Heart right ventricle (tissue), 16 donors: ENCODE measurements around the gene MLIP. TPM values are rescaled to one million over a fixed set of nuclear protein-coding genes. Genes with fewer than 3 reads are reported as not detected.

Source experiments
- ATAC-seq, 8 donors: fragments of 200-7000 bp; cut with Tn5 transposase; one replicate each; pipeline ENCODE4 v1.9.1; 2020; ENCODE audit warnings: mild to moderate bottlenecking in 8 of 8, moderate library complexity in 8 of 8, moderate number of reproducible peaks in 1 of 8
- DNase-seq, 2 donors: peaks; one replicate each; pipeline ENCODE4 v3.0.0-alpha.2; 2020
- H3K27ac ChIP-seq, 10 donors: fragments of 200-600 bp; sonication (generic) in 2 of 10; one replicate each; pipeline versions ENCODE4 v1.5.0 to v1.8.0; 2020 to 2022; ENCODE audit warnings: mild to moderate bottlenecking in 3 of 10
- H3K27me3 ChIP-seq, 7 donors: fragments of 200-600 bp; one replicate each; pipeline ENCODE4 v1.8.0; 2021 to 2022; ENCODE audit warnings: mild to moderate bottlenecking in 2 of 7
- H3K36me3 ChIP-seq, 9 donors: fragments of 200-600 bp; sonication (generic) in 1 of 9; one replicate each; pipeline versions ENCODE4 v1.5.0 to v1.8.0; 2020 to 2022; ENCODE audit warnings: mild to moderate bottlenecking in 2 of 9
- H3K4me1 ChIP-seq, 9 donors: fragments of 200-600 bp; sonication (generic) in 1 of 9; one replicate each; pipeline versions ENCODE4 v1.5.0 to v1.8.0; 2020 to 2022; ENCODE audit warnings: mild to moderate bottlenecking in 4 of 9
- H3K4me3 ChIP-seq, 10 donors: fragments of 200-600 bp; sonication (generic) in 2 of 10; one replicate each; pipeline versions ENCODE4 v1.5.0 to v1.8.0; 2020 to 2022; ENCODE audit warnings: mild to moderate bottlenecking in 7 of 10, moderate library complexity in 2 of 10
- H3K9me3 ChIP-seq, 11 donors: fragments of 200-600 bp in 10 of 11; sonication (generic) in 2 of 11; one replicate each; pipeline versions ENCODE4 v1.5.0 to v1.8.0; 2013 to 2022; ENCODE audit warnings: mild to moderate bottlenecking in 2 of 11, control low read depth in 1 of 11, moderate library complexity in 1 of 11
- WGBS, 2 donors: extraction: QIAGEN DNeasy Blood & Tissue Kit; methylation state at CpG; one replicate each; pipeline ENCODE4 v1.1.7; 2013; ENCODE audit warnings: inconsistent platforms in 1 of 2; 5-methylcytosine and 5-hydroxymethylcytosine counted together
- intact Hi-C, 10 donors: fragments of 100-400 bp; cut with DNase I; formaldehyde crosslinking; loops; one replicate each; pipeline versions ENCODE4 v1.11.1 to v1.14.2; 2022
- polyA plus RNA-seq, 2 donors: library from polyadenylated mRNA; stranded (reverse); fragments of 200-250 nt; gene quantifications; one replicate each; pipeline ENCODE4 v1.2.3, GENCODE V29; 2013
- total RNA-seq, 10 donors: library from RNA; stranded (reverse); fragmentation: NEBNext Ultra II Directional in 3 of 10; extraction: Animal tissue kit (Norgen Biotek cat#: 25700) in 3 of 10; gene quantifications; one replicate each; pipeline versions ENCODE4 v1.2.1 to v1.2.4, GENCODE V29; 2021 to 2023
- TF ChIP-seq, protein P1 (sequence below), 9 donors: fragments of 200-600 bp; sonication (generic) in 2 of 9; IDR thresholded peaks; one replicate each; pipeline versions ENCODE4 v1.5.0 to v1.8.0; 2021 to 2022; ENCODE audit warnings: antibody characterized with exemption in 9 of 9, mild to moderate bottlenecking in 5 of 9, moderate library complexity in 1 of 9
- donor health status: Arrhythmogenic right ventricular cardiomyopathy.
- donor health status: ischemic (EF 13 %, LVEDD 7.1; RV severe dilation, severe dysfunction).
- donor health status: healthy with polysubstance abuse.
- donor health status: DM: no; HTN: yes; CAD: no.
- donor health status: DM: no; HTN: no; CAD: no.
- donor health status: ischemic (EF 25% LVEDD 6.9; RV normal size, moderate dysfunction).
- donor health status: ischemic (EF 25% LVEDD 5.7; RV mildly dilated, moderate dysfunction).
- donor health status: healthy.
- donor health status: DM: yes; HTN: yes; CAD: no.
- donor health status: Ischemic cardiomyopathy.
- donor health status: ischemic (EF 35%, LVEDD 5.7; RV mildly dilated, moderate dysfunction).
- donor health status: nonischemic (EF 11% LVEDD 7.7; RV severe dilation, severe dysfunction).
- donor health status: DM: yes; HTN: yes; CAD: no.
- donor health status: PGD.
- donor health status: ischemic (EF 29% LVEDD 5.4; RV normal size, mild dysfunction).
- donor health status: nonischemic (EF 23%, LVEDD 6.1; RV moderate dilation, normal function).

Gene MLIP
- total and polyA plus RNA-seq, 12 donors: 102 to 486 (median 394) TPM

DNA sequence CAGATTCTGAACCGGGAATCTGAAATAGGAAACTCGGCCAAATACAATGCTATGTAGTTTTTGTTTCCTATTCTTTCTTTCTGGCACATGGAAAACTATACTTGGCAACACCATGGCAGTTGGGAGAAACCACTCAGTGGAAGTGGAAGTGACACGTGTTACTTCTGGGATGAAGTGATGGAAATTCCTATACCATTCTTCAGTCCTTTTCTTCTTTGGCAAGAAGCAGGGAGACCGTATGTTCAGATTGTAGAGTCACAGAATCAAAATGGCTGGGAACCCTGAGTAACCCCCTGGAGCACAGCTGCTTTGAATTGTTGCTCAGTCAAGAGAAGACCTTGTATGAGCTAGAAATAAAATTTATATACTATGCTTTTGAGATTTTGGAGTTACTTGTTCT, 178.2 kb downstream of the MLIP start:
- Histone ChIP-seq H3K9me3 (no peaks in the 10 kb centered on the region), H3K27ac (no peak overlapping the region), H3K27me3 (no peaks in the 10 kb centered on the region), H3K4me1 (peaks cover 0 to 6% (median 0%) of the 10 kb centered on the region in 9 donors), H3K36me3 (no peaks in the 10 kb centered on the region), H3K4me3 (no peak overlapping the region)
- 76 to 78% methylated on average over 4 of the region's 4 CpGs for WGBS, 2 donors
- intact Hi-C loops: no loop called here
- TF ChIP-seq, protein P1, sequence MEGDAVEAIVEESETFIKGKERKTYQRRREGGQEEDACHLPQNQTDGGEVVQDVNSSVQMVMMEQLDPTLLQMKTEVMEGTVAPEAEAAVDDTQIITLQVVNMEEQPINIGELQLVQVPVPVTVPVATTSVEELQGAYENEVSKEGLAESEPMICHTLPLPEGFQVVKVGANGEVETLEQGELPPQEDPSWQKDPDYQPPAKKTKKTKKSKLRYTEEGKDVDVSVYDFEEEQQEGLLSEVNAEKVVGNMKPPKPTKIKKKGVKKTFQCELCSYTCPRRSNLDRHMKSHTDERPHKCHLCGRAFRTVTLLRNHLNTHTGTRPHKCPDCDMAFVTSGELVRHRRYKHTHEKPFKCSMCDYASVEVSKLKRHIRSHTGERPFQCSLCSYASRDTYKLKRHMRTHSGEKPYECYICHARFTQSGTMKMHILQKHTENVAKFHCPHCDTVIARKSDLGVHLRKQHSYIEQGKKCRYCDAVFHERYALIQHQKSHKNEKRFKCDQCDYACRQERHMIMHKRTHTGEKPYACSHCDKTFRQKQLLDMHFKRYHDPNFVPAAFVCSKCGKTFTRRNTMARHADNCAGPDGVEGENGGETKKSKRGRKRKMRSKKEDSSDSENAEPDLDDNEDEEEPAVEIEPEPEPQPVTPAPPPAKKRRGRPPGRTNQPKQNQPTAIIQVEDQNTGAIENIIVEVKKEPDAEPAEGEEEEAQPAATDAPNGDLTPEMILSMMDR (IDR thresholded peaks at IDR 0.05): no peak
- ATAC-seq: no peak
- DNase-seq: no peak

GRCh38 chr6:54291146-54291545, 179.9 kb downstream of the MLIP start:
- DNase-seq: no peak
- no peaks in the 10 kb centered on the region for H3K36me3 ChIP-seq
- TF ChIP-seq, protein P1 (IDR thresholded peaks at IDR 0.05): no peak
- peak overlapping the region in 3 of 10 donors; percentile 9 to 50 (median 28) for H3K27ac ChIP-seq
- no peak overlapping the region for H3K4me3 ChIP-seq
- no peaks in the 10 kb centered on the region for H3K27me3 ChIP-seq
- peak in 2 of 8 donors; percentile 15 to 71 for ATAC-seq
- H3K4me1 ChIP-seq: peaks cover 0 to 6% (median 0%) of the 10 kb centered on the region in 9 donors
- no peaks in the 10 kb centered on the region for H3K9me3 ChIP-seq
- 51 to 56% methylated on average over 2 of the region's 2 CpGs for whole genome bisulfite sequencing, 2 donors
- intact Hi-C loops: no loop called here

GRCh38 chr6:54291738-54292137, 180.5 kb downstream of the MLIP start:
- ATAC-seq (no peak), DNase-seq (no peak)
- Histone ChIP-seq H3K36me3 (no peaks in the 10 kb centered on the region), H3K4me1 (peaks cover 0 to 6% (median 0%) of the 10 kb centered on the region in 9 donors), H3K27me3 (no peaks in the 10 kb centered on the region), H3K4me3 (no peak overlapping the region), H3K27ac (peak overlapping the region in 2 of 10 donors; percentile 28 to 50), H3K9me3 (no peaks in the 10 kb centered on the region)
- TF ChIP-seq, protein P1 (IDR thresholded peaks at IDR 0.05): no peak
- intact Hi-C loops: no loop called here
- 44 to 48% methylated on average over 2 of the region's 2 CpGs for WGBS, 2 donors

DNA sequence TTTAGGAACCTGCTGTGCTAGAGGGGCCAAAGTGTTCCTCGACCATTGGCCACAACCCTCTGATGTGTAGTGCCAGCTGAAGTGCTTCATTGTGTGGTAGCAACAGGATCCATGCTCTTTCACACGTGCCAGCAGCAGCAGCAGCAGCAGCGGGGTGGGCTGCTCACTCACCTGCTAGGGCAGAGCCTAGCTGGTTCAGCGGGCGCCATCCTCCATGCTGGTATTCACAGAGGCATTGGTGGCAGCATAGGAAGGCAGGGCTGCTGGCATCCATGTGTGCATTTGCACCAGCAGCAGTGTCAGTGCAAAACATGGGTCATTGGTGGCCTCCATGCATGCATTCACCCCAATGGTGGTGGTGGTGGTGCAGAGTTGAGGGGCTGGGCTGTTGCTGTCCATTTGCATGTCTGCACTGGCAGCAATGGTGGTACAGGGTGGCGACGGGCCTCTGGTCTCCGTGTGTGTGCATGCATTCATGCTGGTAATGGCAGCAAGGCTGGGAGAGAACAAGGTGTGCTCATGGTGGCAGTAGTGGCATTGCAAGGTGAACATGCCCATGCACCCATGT, 183.8 kb downstream of the MLIP start:
- TF ChIP-seq, protein P1 (IDR thresholded peaks at IDR 0.05): no peak
- no peak for DNase-seq
- 90% methylated on average over 8 of the region's 8 CpGs for WGBS, 2 donors
- no peak overlapping the region for H3K4me3 ChIP-seq
- no peaks in the 10 kb centered on the region for H3K36me3 ChIP-seq
- no peak overlapping the region for H3K27ac ChIP-seq
- H3K9me3 ChIP-seq: no peaks in the 10 kb centered on the region
- H3K27me3 ChIP-seq: no peaks in the 10 kb centered on the region
- ATAC-seq: no peak
- H3K4me1 ChIP-seq: peaks cover 0 to 3% (median 0%) of the 10 kb centered on the region in 9 donors
- intact Hi-C loops: no loop called here
